MG63 (cell line): ENCODE measurements around the gene PXK. TPM values are rescaled to one million over a fixed set of nuclear protein-coding genes. Genes with fewer than 3 reads are reported as not detected.

Source experiments
- DNase-seq: peaks from one replicate; pipeline ENCODE4 v3.0.0-alpha.2; 2020
- H3K27me3 ChIP-seq: fragments of 250-450 bp; sonication (Bioruptor Pico); 2 replicates; pipeline ENCODE4 v1.5.1; 2020; ENCODE audit warnings: mild to moderate bottlenecking, moderate library complexity
- H3K36me3 ChIP-seq: fragments of 250-450 bp; sonication (Bioruptor Pico); 2 replicates; pipeline ENCODE4 v1.5.1; 2020; ENCODE audit warnings: mild to moderate bottlenecking, moderate library complexity
- H3K4me3 ChIP-seq: fragments of 250-450 bp; sonication (Bioruptor Pico); 2 replicates; pipeline ENCODE4 v1.5.1; 2020; ENCODE audit warnings: mild to moderate bottlenecking, moderate library complexity
- H3K9me3 ChIP-seq: fragments of 250-450 bp; sonication (Bioruptor Pico); 2 replicates; pipeline ENCODE4 v1.5.1; 2020; ENCODE audit warnings: mild to moderate bottlenecking, moderate library complexity
- total RNA-seq: library from RNA; depleted of rRNA; stranded (reverse); fragments of >200 nt; shearing (Covaris generic); gene quantifications from 2 replicates; pipeline ENCODE4 v1.2.3, GENCODE V29; 2014; ENCODE audit warnings: low replicate concordance

Gene PXK
- total RNA-seq, 1 experiment from 2014 or later: 25.7 TPM

DNA sequence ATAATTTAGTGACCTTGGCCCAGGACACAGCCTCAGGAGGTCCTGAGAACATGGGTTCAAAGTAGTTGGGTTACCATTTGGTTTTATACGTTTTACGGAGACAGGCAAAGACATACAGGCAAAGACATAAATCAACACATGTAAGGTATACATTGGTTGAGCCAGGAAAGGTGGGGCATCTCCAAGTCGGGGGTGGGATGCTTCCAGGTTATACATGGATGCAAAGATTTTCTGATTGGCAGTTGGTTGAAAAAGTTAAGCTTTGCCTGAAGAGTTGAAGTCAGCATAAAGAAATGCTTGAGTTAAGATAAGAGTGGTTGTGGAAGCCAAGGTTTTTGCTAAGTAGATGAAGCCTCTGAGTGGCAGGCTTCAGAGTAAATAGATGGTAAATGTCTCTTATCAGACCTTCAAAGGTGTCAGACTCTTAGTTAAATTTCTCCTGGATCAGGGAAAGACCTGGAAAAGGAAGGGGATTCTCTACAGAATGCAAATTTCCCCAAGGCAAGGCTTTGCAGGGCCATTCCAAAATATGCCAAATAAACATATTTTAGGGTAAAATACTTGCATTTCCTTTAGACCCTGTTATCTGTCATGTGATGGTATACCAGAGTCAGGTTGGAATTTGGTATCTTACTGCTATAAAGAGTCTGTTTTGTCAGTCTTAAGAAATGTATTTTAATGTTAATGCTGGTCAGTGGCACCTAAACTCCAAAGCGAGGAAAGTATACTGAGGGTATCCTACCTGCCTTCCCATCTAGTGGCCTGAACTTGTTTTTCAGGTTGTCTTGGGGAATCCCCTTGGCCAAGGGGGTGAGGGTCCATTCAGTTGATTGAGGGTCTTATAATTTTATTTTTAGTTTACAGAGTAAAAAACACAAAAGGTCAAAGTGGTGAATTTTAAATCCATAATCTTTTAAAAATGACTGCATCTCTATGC, 109.1 kb downstream of the PXK start:
- H3K36me3 ChIP-seq: no peaks in the 10 kb centered on the region
- no peaks in the 10 kb centered on the region for H3K9me3 ChIP-seq
- no peak overlapping the region for H3K4me3 ChIP-seq
- no peak for DNase-seq
- no peaks in the 10 kb centered on the region for H3K27me3 ChIP-seq

DNA sequence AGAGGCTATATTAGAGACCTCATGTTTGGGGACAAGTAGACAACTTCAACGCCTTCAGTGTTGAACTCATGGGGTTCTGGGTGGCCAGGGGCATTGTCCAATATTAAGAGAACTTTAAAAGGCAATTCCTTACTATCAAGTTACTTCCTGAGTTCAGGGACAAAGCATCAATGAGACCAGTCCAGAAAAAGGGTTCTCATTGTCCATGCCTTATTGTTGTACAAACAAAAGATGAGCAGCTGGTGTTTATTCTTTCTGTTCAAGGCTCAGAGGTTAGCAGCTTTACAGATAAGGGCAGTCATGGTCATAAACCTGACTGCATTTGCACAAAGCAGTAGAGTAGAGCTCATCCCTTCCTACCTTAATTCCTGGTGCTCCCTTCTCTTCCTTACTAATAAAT, 119.5 kb downstream of the PXK start:
- Histone ChIP-seq H3K27me3 (no peaks in the 10 kb centered on the region), H3K4me3 (no peak overlapping the region), H3K36me3 (no peaks in the 10 kb centered on the region), H3K9me3 (peaks cover 4% of the 10 kb centered on the region; the same call in 1 of the 2 replicates)
- no peak for DNase-seq

DNA sequence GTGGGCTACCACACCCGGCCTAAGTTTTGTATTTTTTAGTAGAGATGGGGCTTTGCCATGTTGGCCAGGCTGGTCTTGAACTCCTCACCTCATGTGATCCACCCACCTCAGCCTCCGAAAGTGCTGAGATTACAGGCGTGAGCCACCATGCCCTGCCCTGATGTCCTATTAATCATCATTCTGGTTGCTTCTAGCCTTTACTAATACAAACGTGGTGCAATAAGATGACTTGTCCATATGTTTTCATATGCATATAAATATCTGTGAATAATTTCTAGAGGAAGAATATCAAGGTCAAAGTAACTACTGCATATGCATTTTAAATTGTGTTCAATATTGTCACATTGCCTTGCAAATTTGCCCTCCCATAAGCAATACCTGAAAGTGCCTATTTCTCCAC, 126.5 kb downstream of the PXK start:
- H3K27me3 ChIP-seq: no peaks in the 10 kb centered on the region
- no peak for DNase-seq
- H3K9me3 ChIP-seq: peaks cover 4% of the 10 kb centered on the region; the same call in 1 of the 2 replicates
- no peaks in the 10 kb centered on the region for H3K36me3 ChIP-seq
- H3K4me3 ChIP-seq: no peak overlapping the region

DNA sequence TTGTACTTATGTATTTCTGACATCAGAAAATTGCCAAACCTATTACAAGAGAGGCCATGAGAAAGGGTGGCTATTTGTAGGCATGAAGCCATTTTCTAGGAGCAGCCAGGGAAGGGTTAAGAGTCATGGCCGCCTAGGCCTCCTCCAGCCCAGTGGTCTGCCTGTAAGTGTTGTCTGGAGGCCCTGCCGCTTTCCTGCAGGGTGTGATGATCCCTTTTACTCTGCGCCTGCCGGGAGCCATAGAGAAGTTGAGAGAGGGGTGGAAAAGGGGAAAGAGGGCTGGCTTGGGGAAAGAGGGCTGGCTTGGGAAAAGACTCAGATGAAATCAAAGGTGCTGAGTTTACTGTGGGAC, 130.1 kb downstream of the PXK start:
- Histone ChIP-seq H3K27me3 (no peaks in the 10 kb centered on the region), H3K36me3 (no peaks in the 10 kb centered on the region), H3K9me3 (no peaks in the 10 kb centered on the region), H3K4me3 (no peak overlapping the region)
- DNase-seq: no peak

DNA sequence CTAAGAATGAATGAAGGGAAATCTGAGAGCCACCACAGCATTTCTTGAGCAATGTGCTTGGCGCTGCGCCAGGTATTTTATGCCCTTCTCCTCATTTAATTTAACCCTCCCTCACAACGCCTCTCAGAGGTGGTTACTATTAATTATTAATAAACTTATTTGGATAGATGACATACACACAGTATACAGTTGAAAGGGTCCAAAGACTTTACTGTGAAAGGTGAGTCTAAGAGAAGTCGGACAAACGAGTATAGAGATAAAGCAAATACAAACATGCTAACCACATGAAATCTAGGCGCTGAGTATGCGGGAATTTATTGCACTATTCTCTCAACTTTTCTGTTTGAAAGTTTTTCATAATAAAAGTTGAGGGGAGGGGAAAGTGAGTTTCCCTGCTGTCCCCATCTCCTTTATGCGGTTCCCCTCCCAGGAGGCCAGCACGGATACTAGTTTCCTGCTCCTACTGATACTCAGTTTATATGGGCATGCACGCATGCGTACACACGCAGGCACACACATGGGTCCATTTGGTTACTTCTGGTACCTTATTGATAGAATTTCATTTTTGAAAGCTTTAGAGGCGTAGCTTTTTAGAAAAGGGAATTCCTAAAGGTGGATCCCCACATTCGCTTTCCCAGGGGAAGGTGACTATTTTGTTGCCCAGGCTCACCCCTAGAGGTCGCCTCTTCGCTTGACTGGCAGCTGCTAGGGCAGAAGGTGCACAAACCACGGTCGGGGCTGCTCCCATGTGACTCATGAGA, 130.7 kb downstream of the PXK start:
- no peak overlapping the region for H3K4me3 ChIP-seq
- peak; percentile 86 for DNase-seq
- H3K36me3 ChIP-seq: no peaks in the 10 kb centered on the region

DNA sequence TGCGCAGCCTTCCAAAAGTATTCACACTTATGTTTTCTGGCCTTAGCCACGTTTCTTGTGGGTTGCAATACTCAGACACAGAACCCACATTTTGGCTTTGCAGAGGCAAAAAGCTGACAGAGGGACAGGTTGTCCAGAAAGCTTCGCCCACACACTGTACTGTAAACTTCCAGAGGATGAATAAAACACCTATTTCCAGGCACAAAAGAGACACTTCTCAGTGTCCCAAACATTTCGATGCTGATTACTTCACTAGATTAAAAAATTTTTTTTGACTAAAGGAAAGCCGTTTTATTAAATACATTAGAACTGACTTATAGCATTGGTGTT, 131.2 kb downstream of the PXK start:
- H3K36me3 ChIP-seq: no peaks in the 10 kb centered on the region
- H3K27me3 ChIP-seq: no peaks in the 10 kb centered on the region
- no peak overlapping the region for H3K4me3 ChIP-seq
- DNase-seq: no peak
- no peaks in the 10 kb centered on the region for H3K9me3 ChIP-seq

More for the DNA sequence above, 130.7 kb downstream of the PXK start:
- no peaks in the 10 kb centered on the region for H3K27me3 ChIP-seq
- no peaks in the 10 kb centered on the region for H3K9me3 ChIP-seq

DNA sequence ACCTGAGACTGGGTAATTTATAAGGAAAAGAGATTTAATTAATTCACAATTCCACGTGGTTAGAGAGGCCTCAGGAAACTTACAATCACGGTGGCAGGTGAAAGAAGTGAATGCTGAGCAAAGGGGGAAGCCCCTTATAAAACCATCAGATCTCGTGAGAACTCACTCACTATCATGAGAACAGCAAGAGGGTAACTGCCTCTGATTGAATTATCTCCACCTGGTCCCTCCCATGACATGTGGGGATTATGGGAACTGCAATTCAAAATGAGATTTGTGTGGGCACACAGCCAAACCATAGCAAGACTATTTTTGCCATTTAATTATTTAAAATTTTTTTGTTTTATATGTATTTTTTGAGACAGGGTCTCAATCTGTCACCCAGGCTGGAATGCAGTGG, 132.2 kb downstream of the PXK start:
- DNase-seq: no peak
- Histone ChIP-seq H3K9me3 (no peaks in the 10 kb centered on the region), H3K27me3 (no peaks in the 10 kb centered on the region), H3K4me3 (no peak overlapping the region), H3K36me3 (no peaks in the 10 kb centered on the region)

DNA sequence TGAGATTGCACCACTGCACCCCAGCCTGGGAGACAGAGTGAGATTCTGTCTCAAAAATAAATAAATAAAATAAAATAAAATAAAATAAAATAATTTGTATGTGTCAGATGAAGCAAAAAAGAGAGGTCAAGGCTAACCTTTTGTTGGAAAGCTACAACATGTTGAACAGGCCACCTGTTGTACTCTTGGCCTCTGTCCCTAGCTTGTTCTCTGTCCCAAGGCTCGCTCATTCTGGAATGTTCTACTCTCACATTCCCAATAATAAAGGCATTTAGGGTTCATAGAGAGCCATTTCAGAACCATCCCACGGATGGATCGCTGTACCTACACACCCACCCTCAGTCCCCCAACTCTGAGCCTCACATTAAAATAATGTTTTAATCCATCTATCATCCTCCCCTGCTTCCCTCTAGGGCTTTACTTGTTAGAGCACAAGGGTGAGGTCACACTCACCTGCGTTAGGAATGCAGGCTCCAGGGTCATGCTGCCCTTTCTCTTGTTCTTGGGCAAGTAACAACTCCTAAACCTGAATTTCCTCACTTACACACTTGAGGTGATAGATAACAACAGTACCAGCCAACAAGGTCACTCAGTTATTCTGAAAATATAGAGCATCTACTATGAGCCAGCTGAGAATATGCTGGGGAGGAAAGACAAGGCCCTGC, 134.3 kb downstream of the PXK start:
- Histone ChIP-seq H3K36me3 (no peaks in the 10 kb centered on the region), H3K9me3 (no peaks in the 10 kb centered on the region), H3K27me3 (no peaks in the 10 kb centered on the region), H3K4me3 (no peak overlapping the region)
- DNase-seq: no peak

DNA sequence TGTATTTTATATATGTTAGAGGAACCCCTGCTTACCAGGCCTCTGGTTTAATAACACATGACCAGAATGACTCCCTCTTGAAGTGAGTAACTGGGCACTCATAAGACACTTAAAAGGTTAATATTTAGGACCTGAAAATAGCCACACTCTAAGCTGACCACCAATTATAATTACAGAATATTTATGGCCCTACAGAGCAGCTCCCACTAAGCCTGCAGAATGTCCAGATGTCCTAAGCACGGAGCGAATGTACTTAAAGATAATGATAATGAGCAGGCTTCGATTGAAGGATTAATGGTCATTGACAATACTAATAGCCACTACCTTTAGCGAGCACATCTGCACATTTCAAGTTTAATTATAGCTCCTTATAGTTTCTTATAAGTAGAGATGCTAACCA, 136.4 kb downstream of the PXK start:
- Histone ChIP-seq H3K9me3 (no peaks in the 10 kb centered on the region), H3K4me3 (no peak overlapping the region), H3K36me3 (no peaks in the 10 kb centered on the region), H3K27me3 (no peaks in the 10 kb centered on the region)
- DNase-seq: no peak

DNA sequence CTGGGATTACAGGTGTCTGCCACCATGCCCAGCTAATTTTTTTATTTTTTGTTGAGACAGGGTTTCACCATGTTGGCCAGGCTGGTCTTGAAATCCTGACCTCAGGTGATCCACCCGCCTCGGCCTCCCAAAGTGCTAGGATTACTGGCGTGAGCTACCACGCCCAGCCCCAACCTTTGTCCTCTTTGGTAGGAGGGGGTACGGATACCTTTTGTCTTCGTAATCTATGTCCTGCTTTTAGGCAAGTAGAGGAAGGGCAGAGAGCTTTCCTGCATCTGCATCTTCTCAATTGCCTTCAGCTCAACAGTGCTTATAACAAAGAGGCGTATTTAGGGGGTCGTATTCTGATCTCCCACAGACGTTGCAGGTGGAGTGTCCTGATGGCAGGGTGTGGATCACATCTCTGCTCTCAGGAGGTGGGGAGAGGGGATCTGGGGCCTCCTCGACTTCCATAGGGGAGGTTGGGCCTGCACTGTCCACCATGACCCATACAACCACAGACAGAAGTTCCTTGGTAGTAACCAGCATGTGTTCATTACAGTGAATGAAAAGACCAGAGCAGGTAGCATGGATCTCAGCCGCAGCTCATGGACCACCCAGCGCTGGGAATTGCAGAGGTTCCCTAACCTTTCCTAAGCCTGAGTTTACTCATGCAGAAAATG, 137.8 kb downstream of the PXK start:
- Histone ChIP-seq H3K9me3 (no peaks in the 10 kb centered on the region), H3K36me3 (no peaks in the 10 kb centered on the region), H3K4me3 (no peak overlapping the region), H3K27me3 (no peaks in the 10 kb centered on the region)
- DNase-seq: no peak

DNA sequence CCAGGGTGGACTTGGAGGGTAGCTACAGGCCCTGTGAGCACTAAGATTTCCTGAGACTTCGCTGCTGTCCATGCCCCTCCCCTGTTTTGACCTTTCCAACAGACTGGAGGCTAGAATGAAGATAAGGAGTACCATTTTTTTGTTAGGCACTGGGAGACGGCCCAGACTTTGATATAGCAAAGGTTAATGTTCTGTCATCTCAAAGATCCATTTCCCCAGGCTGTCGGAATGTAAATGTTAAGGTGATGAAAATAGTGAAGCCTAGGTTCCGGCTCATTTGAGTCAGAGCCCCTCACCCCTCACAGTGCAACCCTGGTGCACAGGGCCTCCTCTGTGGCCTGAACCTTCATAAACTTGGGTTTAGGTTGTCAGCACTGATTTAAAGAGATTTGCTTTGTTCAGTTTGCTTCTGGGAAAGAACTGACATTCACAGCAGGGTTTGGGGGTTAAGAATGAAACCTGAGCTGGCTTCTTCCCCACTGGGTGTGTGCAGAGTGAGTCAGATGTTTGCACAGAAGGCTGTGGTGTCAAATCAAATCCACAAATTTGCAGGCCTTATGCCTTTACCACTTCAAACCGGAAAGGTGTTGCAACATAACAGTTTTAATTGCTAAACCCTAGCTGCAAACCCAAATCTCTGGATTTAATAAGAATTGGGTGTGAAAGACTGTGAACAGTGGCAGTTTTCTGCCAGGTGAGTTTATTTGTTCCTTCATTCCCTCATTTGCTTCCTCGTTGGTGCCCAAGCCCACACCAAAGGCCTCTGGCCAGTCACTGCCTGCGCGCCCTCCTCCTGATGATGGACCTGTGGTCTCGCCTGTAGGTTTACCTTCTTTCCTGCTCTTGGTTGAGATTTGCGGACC, 138.6 kb downstream of the PXK start:
- Histone ChIP-seq H3K4me3 (no peak overlapping the region), H3K36me3 (no peaks in the 10 kb centered on the region), H3K27me3 (no peaks in the 10 kb centered on the region), H3K9me3 (no peaks in the 10 kb centered on the region)
- peak; percentile 71 for DNase-seq

DNA sequence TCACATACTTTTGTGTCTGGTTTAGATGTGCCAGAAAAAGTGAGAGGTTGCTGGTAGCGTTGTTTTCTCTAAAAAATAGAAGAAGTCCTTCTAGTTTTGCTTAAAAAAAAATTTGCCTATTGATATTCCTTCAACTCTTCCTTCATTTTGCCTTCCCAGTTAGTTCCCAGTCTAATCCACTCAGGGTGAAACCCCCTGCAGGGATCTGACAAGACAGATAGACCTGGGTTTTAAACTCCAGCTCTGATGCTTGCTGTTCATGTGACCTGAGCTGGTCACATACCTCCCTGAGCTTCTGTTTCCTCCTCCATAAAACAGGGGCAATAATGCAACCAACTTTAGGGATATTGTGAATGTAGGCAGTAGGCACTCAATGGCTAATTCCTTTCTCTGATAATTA, 140.6 kb downstream of the PXK start:
- Histone ChIP-seq H3K36me3 (no peaks in the 10 kb centered on the region), H3K9me3 (no peaks in the 10 kb centered on the region), H3K27me3 (no peaks in the 10 kb centered on the region), H3K4me3 (no peak overlapping the region)
- DNase-seq: no peak

DNA sequence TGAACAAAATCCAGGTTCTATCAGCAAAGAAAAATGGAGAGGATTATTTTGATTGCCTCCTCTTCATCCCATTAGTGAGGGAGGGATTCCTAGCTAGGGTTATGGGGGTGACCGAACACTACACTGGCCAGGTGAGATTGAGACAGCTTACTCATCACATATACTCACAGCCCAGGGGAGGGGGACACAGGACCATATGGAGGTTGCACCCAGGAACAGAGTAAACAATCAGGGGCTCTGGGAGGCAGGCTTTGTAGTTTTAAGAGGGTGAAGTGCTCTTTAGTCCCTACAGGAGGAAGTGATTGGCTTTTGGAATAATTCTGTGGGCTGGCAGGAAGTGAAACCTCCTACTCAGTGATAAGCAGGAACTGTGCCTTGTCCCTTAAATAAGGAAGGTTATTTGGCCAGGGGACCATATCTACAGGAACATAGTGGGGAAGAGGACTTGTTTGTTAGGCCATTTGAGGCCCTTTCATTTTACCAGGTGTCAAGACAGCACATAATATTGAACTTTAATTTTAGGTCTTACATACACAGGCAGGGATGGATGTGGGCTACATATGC, 141.7 kb downstream of the PXK start:
- H3K9me3 ChIP-seq: no peaks in the 10 kb centered on the region
- H3K4me3 ChIP-seq: no peak overlapping the region
- no peaks in the 10 kb centered on the region for H3K36me3 ChIP-seq
- no peak for DNase-seq
- H3K27me3 ChIP-seq: no peaks in the 10 kb centered on the region

DNA sequence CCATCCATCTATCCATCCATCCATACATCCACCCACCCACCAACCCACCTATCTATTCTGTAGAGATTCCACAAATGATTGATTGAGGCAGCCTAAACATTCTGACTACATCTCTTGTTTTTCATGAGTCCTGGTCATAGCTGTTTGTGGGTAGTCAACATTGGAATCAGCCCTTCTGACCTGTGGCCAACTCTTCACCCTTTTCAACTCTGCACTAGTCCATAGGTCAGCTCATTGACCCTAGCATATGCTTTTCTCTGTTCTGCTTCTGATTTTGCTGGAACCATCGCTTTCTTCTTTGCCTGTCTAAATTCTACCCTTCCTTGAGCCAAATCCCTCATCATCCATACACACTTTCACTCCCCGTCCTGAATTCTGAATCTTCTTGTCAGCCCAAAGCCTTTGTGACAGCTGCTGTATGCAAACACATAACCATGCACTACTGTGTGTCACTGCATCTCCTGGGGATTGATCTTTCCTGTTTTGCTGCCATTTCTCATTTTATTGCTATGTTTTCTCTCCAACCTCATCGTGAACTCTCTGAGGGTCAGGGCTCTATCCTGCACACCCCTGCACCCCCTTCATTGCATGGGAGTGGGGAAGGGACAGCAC, 142.4 kb downstream of the PXK start:
- Histone ChIP-seq H3K36me3 (no peaks in the 10 kb centered on the region), H3K9me3 (no peaks in the 10 kb centered on the region), H3K27me3 (no peaks in the 10 kb centered on the region), H3K4me3 (no peak overlapping the region)
- no peak for DNase-seq
